ENCODE results near the gene SHMT2.

SHMT2 gene

DNA sequence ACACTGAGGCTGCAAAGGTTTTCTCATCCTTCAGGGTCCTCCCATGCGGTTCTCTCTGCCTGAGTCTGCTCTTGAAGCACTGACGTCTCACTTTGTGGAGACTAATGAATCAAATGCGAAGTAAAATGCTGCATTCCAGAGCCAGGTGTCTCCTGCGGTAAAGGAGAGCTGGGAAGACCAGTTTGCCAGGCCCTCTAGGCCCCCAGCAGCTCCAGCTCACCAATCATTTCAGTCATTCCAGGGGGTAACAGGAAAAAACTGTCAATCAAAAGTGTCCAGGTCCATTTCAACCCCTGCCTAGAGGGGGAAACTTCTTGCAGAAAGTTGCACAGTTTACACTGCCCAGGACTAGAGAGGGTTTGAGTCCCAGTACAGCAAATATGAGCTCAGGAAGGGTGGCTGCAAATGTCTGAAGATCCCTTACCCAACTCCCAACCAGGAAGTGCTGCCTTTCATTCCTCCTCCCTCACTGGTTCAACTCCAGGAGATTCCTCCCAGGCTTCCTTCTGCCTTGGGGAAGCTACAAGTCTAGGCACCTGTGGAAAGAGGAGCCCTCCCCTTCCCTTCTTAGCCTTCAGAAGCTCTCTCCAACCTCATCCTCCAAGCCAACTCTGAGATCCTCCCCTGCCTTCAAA is 15.6 kb upstream of the SHMT2 start:
- no peaks in the 10 kb centered on the region for H3K9me3 ChIP-seq
- no peak overlapping the region for H3K4me3 ChIP-seq (ENCODE audit: low read depth, low read length)
- peaks cover 55% of the 10 kb centered on the region for H3K27me3 ChIP-seq
- H3K4me1 ChIP-seq = no peaks in the 10 kb centered on the region; the same call in 1 of the 2 replicates
- TF ChIP-seq, protein P1, sequence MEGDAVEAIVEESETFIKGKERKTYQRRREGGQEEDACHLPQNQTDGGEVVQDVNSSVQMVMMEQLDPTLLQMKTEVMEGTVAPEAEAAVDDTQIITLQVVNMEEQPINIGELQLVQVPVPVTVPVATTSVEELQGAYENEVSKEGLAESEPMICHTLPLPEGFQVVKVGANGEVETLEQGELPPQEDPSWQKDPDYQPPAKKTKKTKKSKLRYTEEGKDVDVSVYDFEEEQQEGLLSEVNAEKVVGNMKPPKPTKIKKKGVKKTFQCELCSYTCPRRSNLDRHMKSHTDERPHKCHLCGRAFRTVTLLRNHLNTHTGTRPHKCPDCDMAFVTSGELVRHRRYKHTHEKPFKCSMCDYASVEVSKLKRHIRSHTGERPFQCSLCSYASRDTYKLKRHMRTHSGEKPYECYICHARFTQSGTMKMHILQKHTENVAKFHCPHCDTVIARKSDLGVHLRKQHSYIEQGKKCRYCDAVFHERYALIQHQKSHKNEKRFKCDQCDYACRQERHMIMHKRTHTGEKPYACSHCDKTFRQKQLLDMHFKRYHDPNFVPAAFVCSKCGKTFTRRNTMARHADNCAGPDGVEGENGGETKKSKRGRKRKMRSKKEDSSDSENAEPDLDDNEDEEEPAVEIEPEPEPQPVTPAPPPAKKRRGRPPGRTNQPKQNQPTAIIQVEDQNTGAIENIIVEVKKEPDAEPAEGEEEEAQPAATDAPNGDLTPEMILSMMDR (IDR thresholded peaks at IDR 0.05; ENCODE audit: low read depth, low read length) = no peak
- H3K36me3 ChIP-seq = no peaks in the 10 kb centered on the region
- DNase-seq = no peak

DNA sequence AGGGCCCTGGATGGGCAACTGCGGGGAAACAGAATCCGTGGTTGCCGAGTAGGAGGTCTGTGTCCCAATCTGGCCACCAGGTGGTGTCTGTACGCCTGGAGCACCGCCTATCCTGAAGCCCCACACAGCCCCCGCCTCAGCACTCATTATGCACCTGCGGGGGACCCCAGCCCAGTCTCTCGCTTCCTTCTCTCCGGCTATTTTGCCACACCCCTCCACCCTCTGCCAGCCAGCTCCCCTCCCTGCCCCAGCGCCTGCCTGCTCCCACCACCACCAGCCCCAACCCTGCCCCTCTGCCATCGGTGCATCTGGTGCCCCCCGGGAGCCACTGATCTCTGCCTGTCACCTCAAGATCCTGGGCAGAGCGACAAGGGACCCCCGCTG is 15.1 kb upstream of the SHMT2 start:
- Histone ChIP-seq H3K4me1 (no peaks in the 10 kb centered on the region; the same call in 1 of the 2 replicates), H3K9me3 (no peaks in the 10 kb centered on the region), H3K27me3 (peaks cover 60% of the 10 kb centered on the region), H3K4me3 (ENCODE audit: low read depth, low read length) (no peak overlapping the region), H3K36me3 (no peaks in the 10 kb centered on the region)
- TF ChIP-seq, protein P1 (IDR thresholded peaks at IDR 0.05; ENCODE audit: low read depth, low read length) = peak; percentile 84
- peak; percentile 77 for DNase-seq

DNA sequence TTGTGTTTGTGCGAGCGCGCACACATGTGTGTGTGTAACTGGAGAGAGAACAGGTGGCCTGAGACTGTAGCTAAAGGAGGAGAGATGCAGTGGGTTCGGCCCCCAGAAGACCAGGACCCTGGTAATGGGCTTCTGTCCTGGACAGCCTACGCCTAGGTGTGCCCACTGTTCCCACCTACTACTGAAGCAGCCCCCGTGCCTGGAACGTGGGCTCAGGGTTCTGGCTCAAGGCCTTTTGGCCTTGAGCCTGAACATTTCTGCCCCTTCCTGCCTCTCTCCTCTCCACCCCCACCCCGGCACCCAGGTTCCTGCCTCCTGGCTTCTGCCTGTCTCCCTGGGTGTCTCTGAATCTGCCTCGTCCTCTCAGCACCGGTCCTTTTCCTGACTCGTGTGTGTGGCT is 14.4 kb upstream of the SHMT2 start:
- H3K4me3 ChIP-seq (ENCODE audit: low read depth, low read length) = no peak overlapping the region
- peaks cover 66% of the 10 kb centered on the region for H3K27me3 ChIP-seq
- H3K36me3 ChIP-seq = no peaks in the 10 kb centered on the region
- DNase-seq = no peak
- no peaks in the 10 kb centered on the region; the same call in 1 of the 2 replicates for H3K4me1 ChIP-seq
- TF ChIP-seq, protein P1 (IDR thresholded peaks at IDR 0.05; ENCODE audit: low read depth, low read length) = no peak
- H3K9me3 ChIP-seq = no peaks in the 10 kb centered on the region

DNA sequence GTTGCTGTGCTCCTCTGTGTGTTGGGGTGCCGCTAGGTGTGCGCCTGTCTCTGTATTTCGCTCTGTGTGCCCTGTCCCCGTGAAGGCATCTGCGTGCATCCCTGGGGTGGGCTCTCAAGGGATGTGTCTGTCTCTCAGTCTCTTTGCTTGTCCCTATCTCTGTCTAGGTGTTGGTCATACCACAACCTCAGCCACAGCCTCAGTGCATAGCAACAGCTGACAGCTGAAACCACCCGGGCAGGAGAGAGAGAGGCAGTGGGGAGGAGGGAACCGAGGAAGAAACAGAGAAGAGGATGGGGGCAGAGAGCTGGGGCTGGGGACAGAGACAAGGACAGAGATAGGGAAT is 13.9 kb upstream of the SHMT2 start:
- DNase-seq = no peak
- no peaks in the 10 kb centered on the region; the same call in 1 of the 2 replicates for H3K4me1 ChIP-seq
- H3K9me3 ChIP-seq = no peaks in the 10 kb centered on the region
- H3K36me3 ChIP-seq = no peaks in the 10 kb centered on the region
- no peak overlapping the region for H3K4me3 ChIP-seq (ENCODE audit: low read depth, low read length)
- H3K27me3 ChIP-seq = peaks cover 71% of the 10 kb centered on the region
- TF ChIP-seq, protein P1 (IDR thresholded peaks at IDR 0.05; ENCODE audit: low read depth, low read length) = no peak

DNA sequence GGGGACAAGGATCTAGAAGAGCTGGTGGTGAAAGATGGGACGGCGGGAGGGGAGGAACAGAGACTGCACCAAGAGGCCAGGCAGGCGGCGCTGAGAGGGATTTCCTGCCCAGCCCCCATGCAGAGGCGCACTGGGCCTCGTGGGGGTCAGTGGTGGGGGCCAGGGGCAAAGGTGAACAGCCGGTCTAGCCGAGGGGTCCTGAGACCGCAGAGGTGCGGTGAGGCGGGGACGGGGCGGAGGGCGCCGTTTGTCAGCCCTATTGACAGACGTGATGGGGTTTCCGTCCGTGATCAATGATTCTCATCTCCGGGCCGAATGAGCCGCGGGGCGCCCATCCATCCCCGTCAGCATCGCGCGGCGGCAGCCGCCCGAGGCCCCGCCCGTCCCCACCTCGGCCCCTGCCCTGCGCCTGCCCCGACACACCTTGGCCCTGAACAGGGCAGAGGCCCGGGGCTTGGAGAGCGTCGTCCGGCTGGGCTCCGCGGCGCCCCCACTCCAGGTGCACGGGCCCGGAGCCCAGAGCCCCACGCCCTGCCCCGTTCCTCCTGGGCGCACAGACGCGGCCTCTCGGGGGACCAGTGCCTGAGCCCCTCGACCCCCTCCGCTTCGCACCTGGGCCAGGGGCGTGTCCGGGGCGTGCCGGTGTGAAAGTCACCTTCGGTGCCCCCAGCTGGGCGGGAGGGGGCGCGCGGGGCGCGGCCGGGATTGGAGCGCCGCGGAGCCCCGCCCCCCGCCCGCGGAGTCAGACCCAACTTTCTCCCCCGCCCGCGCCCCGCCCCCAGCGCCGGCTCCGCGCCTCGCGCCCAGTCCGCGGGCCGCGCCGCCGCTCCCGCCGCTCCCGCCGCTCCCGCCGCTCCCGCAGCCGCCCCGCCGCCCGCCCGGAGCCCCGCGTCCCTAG is 13.2 kb upstream of the SHMT2 start, which contains the start of gene NXPH4:
NXPH4 (plus strand) TSS at position 781 of the 898 bp plus-strand sequence. CDS start 176 bp downstream, outside the sequence.
- peaks cover 77% of the 10 kb centered on the region for H3K27me3 ChIP-seq
- TF ChIP-seq, protein P1 (IDR thresholded peaks at IDR 0.05; ENCODE audit: low read depth, low read length) = no peak
- peak; percentile 43 for DNase-seq

More for the DNA sequence above, 13.2 kb upstream of the SHMT2 start, which contains the start of gene NXPH4:
- peak within 1 kb of the TSS; percentile 45 for H3K4me3 ChIP-seq (ENCODE audit: low read depth, low read length)
- H3K36me3 ChIP-seq = no peaks in the 10 kb centered on the region
- no peaks in the 10 kb centered on the region for H3K9me3 ChIP-seq
- H3K4me1 ChIP-seq = no peaks in the 10 kb centered on the region; the same call in 1 of the 2 replicates

Data from BE2C (cell line).